Activated T-cell treated with anti-CD3 and anti-CD28 coated beads for 48 hours (primary cell): Measurements from ENCODE around the gene NDUFA13.

Source experiments
- DNase-seq: peaks from one replicate; pipeline ENCODE4 v3.0.0-alpha.2; 2020; ENCODE audit warnings: low read depth

Gene NDUFA13

DNA sequence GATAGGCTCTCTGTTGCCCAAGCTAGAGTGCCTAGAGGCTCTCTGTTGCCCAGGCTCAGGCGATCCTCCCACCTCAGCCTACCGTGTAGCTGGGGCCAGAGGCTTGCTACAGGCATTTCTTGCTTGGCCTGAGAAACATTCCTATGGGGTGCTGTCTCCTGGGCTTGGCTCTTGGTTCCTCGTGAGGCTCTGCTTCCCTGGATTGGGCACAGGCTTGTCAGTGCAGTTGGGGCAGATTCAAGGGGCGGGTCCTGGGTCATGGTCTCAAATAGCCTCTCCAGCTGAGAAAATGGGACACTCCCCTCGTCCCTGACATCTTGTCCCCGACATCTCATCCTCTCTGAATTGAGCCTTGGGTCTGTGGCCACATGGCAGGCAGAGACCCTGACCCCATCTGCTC, 5.6 kb upstream of the NDUFA13 start:
- no peak for DNase-seq

DNA sequence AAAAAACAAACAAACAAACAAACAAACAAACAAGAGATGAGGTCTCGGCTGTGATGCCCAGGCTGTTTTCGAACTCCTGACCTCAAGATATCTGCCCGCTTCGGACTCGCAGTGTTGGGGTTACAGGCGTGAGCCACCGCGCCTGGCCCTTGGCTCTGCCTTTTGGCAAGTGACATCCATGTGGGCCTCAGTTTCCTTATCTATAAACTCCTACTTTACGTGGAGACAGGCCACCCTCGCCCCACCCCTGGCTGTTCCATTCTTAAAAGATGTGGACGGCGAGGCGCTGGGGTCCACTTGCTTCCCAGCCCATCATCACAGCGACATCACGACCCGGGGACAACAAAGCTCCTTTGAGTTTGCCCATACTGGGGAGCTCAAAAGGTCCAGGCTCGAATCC, 2.3 kb upstream of the NDUFA13 start:
- no peak for DNase-seq

DNA sequence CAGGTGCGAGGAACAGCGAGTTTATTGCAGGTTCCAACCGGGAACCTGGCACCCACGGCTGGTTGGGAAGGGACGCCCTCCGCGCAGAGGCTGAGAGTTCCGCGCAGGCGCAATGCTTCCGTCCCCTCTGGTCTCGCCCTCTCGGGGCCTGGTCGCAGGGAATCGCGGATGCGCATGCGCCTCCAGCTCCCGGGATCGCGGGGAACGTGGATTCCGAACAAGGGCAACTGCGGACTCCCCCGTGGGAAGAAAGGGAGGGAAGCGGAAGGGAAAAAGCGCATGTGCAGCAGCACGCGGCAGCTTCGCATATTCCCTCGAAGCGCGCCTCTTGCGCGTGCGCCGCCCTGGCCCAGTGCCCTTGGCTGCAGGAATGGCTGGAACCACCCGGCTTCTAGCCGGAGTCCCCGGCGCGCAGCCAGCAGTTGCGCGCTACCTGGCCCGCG, 1.8 kb upstream of the NDUFA13 start:
- no peak for DNase-seq

DNA sequence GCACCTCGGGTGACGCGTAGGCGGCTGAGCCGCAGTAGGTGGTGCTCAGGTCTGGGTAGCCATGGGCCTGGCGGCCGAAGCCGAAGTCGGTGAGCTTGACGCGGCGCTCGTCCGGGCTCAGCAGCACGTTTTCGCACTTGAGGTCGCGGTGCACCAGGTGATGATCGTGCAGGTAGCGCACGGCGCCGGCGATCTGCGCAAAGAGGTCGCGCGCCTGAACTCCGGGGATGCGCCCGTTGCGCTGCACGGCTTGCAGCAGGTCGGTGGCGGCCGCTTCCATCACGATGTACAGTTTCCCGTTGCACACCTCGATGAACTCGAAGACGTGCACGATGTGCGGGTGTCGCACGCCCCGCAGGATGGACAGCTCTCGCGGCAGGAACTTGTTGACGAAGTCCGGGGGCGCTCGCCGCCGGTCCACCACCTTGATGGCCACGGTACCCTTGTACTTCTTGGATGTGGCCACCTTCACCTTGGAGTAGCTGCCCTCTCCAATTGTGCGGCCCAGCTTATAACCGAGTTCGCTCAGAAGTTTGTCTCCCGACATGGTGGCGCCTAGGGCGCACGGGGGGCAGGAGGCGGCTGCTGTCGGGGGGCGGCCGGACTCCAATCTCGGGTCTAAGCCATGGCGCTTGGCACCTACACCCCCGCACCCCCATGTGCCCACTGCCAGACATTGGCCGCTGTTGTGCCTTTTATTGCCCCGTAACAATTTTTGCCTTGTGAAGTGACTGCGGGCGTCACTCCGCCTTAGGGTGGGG, 964 bp upstream of the NDUFA13 start, which contains the start of gene TSSK6:
TSSK6 (minus strand) TSS at position 668 of the 761 bp plus-strand sequence; CDS start at position 547, 121 bp downstream.
- no peak for DNase-seq

DNA sequence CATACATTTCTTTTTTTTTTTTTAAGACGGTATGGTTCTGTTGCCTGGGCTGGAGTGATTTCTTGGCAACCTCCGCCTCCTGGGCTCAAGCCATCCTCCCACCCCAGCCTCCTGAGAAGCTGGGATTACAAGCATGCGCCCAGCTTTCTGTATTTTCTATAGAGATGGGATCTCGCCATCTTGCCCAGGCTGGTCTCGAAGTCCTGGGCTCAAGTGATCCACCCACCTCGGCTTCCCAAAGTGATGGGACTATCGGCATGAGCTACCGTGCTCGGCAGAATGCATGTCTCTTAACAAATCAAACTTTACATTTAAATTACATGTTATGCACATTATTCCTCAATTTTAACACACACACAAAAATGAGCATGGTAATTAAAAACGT, 1.2 kb downstream of the NDUFA13 start:
- no peak for DNase-seq

DNA sequence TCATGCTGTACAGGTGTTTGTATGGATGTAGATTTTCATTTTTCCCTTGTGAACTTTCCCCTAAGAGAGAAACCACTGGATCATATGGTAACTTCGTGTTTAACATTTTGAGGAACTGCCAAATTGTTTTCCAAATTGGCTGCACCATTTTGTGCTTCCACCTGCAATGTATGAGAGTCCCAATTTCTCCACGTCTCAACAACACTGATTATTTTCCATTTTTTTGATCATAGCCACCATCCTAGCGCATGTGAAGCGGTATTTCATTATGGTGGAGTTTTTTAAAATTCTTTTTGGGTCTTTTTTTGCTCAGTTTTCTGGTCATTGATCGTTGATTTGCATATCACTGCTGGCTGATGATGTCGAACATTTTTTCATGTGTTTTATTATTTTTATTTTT, 5.0 kb downstream of the NDUFA13 start:
- DNase-seq = no peak

DNA sequence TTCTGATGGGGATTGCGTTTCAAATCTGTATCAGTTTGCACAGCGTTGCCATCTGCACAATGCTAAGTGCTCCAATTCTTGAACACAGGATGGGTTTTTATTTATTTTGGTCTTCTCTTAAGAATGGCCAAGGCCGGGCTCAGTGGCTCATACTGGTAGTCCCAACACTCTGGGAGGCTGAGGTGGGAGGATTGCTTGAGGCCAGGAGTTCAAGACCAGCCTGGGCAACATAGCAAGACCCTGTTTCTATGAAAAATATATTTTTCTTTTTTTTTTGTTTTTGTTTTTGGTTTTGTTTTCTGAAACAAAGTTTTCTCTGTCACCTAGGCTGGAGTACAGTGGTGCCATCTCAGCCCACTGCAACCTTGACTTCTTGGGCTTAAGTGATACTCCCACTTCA, 7.2 kb downstream of the NDUFA13 start:
- DNase-seq = no peak

DNA sequence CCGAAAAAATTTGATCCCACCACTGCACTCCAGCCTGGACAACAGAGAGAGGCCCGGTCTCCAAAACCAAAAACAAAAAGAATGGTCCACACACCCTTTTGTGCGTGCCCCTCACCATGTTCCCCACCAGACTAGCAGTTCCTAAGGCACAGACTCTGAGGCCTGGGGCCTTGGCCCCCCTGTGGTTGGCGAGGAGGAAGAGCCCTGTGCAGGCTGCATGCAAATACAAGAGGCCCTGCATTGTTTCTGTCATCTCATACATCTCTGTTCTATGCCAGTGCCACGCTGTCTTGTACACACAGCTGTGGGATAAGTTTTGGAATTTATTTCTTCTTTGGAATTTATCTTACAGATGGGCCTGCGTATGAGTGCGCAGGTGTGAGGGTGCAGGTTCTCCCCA, 8.0 kb downstream of the NDUFA13 start:
- DNase-seq = no peak

DNA sequence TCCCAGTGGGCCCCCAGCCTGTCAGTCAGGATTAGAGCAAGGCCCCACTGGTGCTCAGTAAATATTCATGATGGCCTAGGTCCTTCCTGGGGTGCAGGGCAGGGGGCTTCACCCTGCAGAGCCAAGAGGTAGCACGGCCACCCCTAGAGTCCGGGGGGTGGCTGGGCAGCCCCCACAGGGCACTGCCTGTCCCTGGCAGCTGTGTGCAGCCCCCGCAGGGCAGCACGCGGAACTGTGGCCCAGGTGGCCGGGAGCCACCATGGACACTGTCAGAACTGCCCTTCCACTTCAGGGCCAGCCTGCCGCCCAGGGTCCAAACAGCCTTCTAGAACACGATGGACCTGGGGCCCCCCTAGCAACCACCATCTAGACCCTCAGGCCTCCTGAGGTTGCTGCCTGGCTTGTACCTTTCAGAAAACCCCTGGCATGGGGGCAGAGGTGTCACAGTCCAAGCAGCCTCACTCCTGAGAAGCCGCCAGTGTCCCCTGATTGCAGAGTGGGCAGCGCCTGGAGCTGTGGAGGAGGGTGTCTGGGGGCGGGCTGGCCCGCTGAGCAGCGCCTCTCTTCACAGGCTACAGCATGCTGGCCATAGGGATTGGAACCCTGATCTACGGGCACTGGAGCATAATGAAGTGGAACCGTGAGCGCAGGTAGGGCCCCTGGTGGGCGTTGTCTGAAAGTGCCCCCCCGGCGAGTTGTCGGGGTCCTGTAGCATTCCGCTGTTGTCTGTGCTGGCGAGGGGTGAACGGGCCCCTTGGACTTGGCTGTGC, 9.8 kb downstream of the NDUFA13 start:
- DNase-seq = no peak

DNA sequence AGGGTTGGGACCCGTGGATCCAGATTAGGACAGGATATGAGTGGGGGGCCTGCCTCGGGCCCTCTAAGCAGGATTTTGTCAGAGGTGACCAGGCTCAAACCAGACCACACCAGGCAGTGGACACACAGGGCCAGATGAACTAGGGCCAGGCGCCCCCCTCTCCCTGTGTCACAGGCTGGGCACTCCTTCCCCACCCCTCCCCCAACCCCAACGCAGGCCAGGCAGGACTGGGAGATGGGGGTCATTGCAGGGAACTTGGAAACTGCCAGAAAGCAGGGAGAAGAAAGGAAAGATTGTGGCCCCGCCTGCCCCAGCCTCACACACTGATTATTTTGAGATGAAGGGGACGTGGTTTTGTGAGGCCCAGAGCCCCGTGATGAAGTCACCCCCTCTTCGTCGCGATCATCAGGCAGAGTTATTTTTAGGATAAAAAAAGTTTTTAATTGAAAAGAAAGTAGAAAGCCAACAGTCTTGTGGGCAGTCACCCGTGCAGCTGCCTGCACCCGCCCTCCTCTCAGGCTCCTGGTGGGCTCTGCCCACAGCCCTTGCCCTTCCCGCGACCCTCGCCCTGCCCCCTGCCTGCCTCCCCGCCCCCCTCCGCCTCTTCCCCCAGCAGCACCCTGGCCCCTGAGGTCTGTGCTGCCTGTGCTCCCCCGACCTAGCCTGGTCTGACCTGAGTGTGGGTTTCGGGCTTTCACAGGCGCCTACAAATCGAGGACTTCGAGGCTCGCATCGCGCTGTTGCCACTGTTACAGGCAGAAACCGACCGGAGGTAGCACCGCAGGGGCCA, 10.8 kb downstream of the NDUFA13 start:
- no peak for DNase-seq

DNA sequence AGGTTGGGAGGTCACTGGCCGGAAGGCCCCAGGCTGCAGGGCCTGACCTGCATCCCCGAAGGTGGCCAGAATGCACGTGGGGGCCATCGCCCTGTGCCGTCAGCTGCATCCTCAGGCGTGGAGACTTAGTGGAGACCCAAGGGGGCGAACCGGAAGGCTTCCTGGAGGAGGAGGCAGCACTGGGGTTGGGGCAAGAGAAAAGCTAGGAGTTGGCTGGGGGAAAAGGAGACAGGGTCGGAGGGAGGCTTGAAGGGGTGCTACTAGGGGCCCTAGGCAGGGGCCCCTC, 11.3 kb downstream of the NDUFA13 start:
- DNase-seq = no peak

DNA sequence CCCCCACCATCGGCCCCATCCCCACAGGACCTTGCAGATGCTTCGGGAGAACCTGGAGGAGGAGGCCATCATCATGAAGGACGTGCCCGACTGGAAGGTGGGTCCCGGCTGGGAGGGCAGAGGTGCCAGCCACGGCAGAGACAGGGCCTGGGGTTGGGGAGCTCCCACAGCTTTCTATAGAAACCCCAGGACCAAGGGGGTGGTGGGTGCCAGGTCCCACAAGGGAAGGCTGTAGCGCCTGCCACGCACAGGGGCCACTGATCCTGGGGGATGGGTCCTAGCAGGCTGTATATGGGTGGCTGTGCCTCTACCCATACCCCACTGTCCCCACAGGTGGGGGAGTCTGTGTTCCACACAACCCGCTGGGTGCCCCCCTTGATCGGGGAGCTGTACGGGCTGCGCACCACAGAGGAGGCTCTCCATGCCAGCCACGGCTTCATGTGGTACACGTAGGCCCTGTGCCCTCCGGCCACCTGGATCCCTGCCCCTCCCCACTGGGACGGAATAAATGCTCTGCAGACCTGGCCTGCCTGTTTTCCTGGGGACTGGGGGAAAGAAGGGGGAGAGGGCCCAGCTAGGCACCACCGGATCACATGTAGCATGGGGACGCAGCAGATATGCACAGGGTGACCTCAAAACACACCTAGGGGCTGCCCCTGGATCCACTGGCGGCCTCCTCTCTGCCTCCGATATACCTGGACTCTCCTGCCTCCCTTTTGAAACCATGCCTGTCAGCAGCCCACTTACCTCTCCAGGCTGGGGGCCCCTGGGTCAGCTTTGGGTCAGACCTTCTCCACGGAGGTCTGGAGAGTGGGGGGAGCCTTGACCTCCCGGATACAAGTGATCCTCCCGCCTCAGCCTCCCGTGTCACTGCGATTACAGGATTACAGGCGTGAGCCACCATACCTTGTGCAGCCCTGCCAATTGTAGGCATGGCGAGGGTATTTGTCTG, 11.9 kb downstream of the NDUFA13 start:
- DNase-seq = no peak

DNA sequence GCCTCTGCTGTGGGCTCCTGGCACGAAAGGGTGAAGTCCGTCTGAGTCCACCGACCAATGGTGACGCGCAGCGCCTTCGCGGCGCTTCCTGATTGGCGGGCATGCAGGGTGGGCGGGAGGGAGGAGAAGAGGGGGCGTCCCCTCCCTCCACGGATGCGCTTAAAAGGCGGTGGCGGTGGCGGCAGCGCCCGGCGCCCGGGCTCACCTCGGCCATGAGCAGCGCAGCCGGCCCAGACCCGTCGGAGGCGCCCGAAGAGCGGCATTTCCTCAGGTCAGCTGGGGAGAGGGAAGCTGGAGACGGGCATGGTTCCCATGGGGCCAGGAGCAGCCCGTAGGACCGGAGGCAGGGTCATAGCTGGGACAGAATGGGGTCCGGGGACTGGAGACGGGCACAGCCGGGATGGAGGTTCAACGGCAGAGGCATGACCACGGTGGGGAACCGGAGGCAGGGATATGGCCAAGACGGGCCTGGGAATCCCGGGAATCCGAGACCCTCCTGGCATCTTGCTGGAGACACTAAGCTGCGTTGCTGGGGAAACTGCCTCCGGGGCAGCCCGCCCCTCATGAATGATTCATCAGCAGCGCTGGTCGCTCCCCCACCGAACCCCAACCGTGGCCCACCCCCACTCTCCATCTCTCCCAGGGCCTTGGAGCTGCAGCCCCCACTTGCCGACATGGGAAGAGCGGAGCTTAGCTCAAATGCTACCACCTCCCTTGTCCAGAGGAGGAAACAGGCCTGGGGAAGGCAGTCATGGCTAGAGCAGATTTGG, 12.9 kb downstream of the NDUFA13 start, which contains the start of gene YJEFN3:
YJEFN3 (plus strand) TSS at position 191 of the 770 bp plus-strand sequence; CDS start at position 213, 22 bp downstream.
- DNase-seq = no peak

DNA sequence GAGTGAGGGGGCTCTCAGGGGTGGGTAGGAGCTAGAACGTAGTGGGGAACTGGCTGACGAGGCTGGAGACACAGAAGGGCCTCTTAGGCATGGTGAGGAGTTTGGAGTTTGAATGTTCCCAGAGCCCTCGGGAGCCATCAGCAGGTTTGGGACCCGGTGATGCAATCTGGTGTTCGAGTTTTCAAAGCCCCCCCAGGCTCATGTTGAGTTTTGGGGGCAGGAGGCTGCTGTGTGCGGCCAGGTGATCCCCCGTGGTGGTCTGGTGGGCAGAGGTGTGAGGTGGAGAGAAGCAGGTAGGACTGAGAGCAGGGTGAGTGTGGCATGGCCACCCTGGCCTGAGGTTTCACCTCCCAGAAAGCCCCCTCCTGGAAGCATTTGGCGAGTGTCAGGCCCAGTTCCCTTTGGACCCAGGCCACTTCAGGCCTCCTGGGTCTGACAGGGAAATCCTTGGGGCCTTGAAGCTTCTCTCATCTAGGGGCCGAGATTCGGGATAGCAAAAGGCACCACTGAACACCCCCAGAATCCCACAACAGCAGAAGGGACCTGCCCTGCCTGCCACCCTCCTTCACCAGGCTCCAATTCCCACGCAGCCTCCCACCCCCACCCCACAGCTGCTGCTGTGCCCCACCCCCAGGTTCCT, 13.9 kb downstream of the NDUFA13 start:
- DNase-seq = no peak

DNA sequence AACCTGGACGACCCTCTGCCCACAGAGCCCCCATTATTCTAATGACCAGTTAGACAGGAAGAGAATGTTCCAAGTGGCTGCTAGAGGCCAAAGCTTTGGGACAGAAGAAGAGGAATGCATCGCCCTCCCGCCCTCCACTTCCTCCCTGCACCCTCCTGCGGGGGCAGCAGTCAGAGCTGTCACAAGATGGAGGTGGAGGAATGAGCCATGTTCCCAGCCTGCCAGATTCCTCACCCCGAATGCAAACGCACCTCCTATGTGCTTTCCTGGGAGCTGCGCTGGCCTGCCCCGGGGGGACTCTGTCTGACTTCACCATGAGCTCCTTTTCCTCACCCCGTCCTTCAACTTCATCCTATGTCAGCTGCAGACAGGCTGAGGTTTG, 14.4 kb downstream of the NDUFA13 start:
- DNase-seq = no peak

DNA sequence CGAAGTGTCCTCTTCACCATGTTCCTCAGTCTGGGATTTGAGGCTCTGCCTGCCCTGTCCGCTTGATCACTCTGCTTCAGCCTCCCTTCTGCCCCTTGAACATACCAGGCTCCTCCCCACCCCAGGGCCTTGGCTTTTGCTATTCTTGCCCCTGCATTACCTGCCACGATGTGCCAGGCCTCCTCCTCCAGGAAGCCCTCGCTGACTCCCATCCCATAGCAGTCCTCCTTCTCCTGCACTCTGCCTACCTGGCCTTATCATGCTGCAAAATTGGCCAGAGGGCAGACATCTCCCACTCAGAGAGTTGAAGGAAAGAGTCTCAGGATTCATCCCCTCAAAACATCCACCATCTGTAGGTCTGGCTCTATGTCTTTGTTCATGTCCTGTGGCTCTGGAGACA, 14.9 kb downstream of the NDUFA13 start:
- DNase-seq = no peak

DNA sequence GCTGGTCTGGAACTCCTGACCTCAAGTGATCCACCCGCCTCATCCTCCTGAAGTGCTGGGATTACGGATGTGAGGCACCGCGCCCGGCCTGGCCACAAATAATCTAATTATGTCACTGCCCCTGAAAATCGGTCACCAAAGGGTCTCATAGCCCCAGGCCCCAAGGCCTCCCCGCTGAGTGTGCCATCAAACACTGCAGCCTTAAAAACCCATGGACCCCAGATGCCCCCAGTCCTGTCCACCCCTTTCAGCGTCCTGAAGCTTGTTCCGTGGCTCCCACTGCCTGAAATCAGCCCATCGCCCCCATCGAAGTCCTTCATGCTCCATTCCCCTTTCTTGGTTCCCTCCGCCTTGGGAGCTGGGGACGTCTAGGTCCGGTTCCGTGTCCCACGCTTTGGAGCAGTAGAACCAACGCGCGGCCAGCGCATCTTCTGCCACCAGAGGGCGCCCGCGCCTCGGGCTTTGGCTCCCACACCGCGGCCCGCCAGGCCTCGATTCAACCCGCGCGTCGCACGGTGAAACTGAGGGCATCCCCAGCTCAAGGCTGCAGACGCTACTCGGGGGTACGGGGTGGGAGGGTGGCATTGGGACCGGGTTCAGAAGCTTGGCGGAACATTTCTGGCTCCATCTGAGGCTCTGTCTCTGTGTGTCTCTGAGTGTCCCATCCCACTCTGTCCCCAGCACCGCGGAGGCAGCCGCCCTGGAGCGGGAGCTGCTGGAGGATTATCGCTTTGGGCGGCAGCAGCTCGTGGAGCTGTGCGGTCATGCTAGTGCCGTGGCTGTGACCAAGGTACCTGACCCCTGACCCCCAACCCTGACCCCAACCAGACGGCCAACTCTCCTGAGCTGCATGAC, 16.2 kb downstream of the NDUFA13 start:
- peak; percentile 83 for DNase-seq

DNA sequence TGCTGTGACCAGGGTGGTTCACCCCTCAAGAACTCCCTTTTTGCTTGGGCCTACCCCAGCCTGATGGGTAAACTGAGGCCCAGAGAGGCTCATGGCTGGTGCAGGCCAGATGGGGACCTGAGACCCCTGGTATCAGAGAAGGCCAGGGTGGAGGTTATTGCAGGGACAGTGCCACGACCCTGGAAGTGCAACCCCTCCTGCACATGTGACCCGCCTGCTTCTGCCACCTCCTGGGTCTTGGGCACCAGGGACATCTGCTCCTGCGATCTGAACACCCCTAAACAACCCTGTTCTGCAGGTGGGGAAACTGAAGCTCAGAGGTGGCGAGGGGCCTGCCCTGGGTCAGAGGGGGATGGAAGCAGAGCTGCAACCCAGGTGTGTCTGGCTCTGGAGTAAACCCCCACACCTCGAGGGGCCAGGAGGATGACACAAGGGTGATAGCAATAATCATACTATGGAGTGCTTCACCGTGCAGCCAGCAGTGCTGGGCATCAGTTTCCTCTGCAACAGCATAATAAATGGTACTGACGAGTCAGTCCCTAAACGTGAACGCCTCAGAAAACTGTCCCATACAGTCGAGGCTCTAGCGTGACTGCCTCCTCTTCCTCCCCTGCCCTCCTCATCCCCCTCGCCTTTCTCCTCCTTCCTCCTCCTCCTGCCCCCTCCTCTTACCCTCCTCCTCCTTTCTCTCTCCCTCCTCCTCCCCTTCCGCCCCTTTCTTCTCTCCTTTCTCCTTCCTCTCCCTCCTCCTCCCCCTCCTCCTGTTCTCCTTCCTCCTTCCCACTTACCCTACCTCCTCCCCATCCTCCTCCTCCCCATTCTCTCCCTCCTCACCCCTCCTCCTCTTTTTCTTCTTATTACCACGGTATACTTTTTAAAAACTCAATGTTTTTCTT, 17.0 kb downstream of the NDUFA13 start:
- no peak for DNase-seq
